MCF 10A (cell line): ENCODE measurements around the gene ZNHIT2. TPM values are rescaled to one million over a fixed set of nuclear protein-coding genes. Genes with fewer than 3 reads are reported as not detected.
A peak's percentile ranks its signal among the peaks of the same experiment; 100 is the strongest.

Experiments
- Bru-seq: library from RNA; stranded (reverse); fragments of 400-500 nt; gene quantifications from one replicate; lab custom pipeline; 2021; lab: Mats Ljungman, UMichigan
- BruChase-seq, 2 experiments: library from RNA; stranded (reverse); fragments of 400-500 nt; gene quantifications; one replicate each; lab custom pipeline; 2021; lab: Mats Ljungman, UMichigan
- BruUV-seq: library from RNA; stranded (reverse); fragments of 400-500 nt; replicated peaks from 2 replicates; lab custom pipeline; 2021; lab: Mats Ljungman, UMichigan
- CTCF ChIA-PET: fragments of 300-600 bp; sonication (Branson Sonifier 250); formaldehyde crosslinking; extraction: SDS; loops from one replicate; lab custom pipeline; 2021; ENCODE audit warnings: antibody characterized with exemption, inconsistent platforms; lab: Yijun Ruan, JAX
- POLR2A ChIA-PET: fragments of 300-600, 350-650 bp; sonication (Branson Sonifier 250); formaldehyde crosslinking; extraction: SDS; loops from one replicate; lab custom pipeline; 2020; ENCODE audit warnings: antibody characterized with exemption, inconsistent platforms; lab: Yijun Ruan, JAX
- DNase-seq: peaks from one replicate; pipeline ENCODE4 v3.0.0-alpha.2; 2018; ENCODE audit not compliant: unreplicated experiment
- H3K27ac Mint-ChIP-seq: one replicate; pipeline ENCODE4 v1.8.0; 2022; ENCODE audit warnings: mild to moderate bottlenecking, low read depth, mixed read lengths; ENCODE audit not compliant: unreplicated experiment
- H3K27me3 Mint-ChIP-seq: one replicate; pipeline ENCODE4 v1.8.0; 2022; ENCODE audit warnings: mixed read lengths; ENCODE audit not compliant: insufficient read depth, unreplicated experiment
- H3K36me3 Mint-ChIP-seq: one replicate; pipeline ENCODE4 v1.8.0; 2022; ENCODE audit warnings: mild to moderate bottlenecking, moderate library complexity, mixed read lengths; ENCODE audit not compliant: insufficient read depth, unreplicated experiment
- H3K4me1 Mint-ChIP-seq: one replicate; pipeline ENCODE4 v1.8.0; 2022; ENCODE audit warnings: mixed read lengths; ENCODE audit not compliant: insufficient read depth, unreplicated experiment
- H3K4me3 Mint-ChIP-seq: one replicate; pipeline ENCODE4 v1.8.0; 2022; ENCODE audit warnings: mild to moderate bottlenecking, moderate library complexity, mixed read lengths; ENCODE audit not compliant: unreplicated experiment
- H3K9me3 Mint-ChIP-seq: one replicate; pipeline ENCODE4 v1.8.0; 2022; ENCODE audit warnings: mixed read lengths; ENCODE audit not compliant: unreplicated experiment
- intact Hi-C: fragments of 100-400 bp; cut with micrococcal nuclease; formaldehyde crosslinking; loops from 2 replicates; pipeline ENCODE4 v1.14.1; 2022
- long read RNA-seq: library from polyadenylated mRNA; stranded (forward); transcript quantifications from one replicate; pipeline ENCODE4 v2.0.0, GENCODE V29; 2022
- total RNA-seq: library from RNA; stranded (reverse); gene quantifications from 2 replicates; pipeline ENCODE4 v1.2.3, GENCODE V29; 2022
- TF ChIP-seq, protein P1 (sequence below): fragments of 200-600 bp; IDR thresholded peaks from one replicate; pipeline ENCODE4 v1.8.0; 2022; ENCODE audit warnings: antibody characterized with exemption, mild to moderate bottlenecking; ENCODE audit not compliant: unreplicated experiment

ZNHIT2 gene
- 22.0 and 23.6 TPM in 2 replicates for total RNA-seq
- percentile 66 among the genes with signal in this experiment for Bru-seq, nascent RNA
- BruChase-seq, experiment 1, labeled RNA remaining after a 6-hour chase = percentile 40 among the genes with signal in this experiment
- percentile 65 among the genes with signal in this experiment for BruChase-seq, experiment 2, labeled RNA remaining after a 2-hour chase
- long read RNA-seq, transcript ZNHIT2-201 (1 exons, 1,306 nt) = major isoform, 70 of 70 reads
- long read RNA-seq, partial matches to known transcripts = 0 of 70 reads
- long read RNA-seq, other reads (novel, unspliced or antisense) = 0 of 70 reads

DNA sequence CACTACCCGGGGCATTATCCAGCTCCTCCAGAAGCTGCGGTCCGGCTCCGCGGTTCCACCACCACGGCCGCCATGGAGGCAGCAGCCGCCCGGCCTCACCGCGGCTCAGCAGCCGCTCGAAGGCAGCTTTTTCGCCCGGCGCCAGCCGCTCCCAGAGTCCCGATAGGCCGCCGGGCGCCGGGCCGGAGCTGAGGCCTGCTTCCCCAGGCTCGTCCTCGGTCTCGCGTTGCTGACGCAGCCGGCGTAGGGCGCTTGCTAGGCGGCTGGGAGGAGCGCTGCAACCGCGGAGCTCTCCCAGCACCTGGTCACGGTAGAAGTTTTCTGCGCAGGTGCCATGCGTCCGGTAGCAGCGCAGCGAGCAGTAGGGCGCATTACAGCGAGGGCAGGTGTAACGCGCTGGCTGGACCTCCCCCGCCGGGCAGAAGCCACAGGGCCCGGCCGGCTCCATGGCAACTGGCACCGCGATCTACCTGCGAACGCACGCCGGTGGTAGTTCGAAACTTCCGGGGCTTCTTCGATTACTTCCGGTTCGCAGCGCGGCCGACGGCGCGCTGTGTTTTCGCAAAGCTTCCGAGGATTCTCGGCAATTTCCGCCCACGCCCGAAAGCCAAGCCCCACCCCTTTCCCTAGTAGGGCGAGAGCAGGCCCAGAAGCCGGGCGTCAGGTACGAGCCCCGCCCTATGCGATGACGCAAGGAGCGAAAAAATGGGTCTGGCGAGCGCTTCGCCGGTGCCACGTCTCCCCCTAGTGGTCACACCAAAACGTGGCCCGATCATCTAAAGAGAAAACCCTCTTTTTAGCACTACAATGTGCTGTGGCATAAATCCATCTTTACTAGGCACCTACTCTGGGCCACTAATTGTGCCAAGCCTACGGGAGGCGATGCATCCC is at the start of gene ZNHIT2:
Gene ZNHIT2, minus strand, starts transcription at position 496 of the 891 bp plus-strand sequence. Its CDS starts 48 bp downstream, at position 448.
- ChIA-PET CTCF (interaction anchor here (0.6 to 2.6 kb wide), 13 partner anchors 12 to 772 kb away, joined by 3 to 12 read pairs (median 3); partner anchors contain the start of gene CDC42BPG), POLR2A (interaction anchor here (0.6 to 8.8 kb wide), 28 partner anchors 9 to 339 kb away, joined by 3 to 122 read pairs (median 5); partner anchors contain the start of genes ARL2, CAPN1, CDC42BPG and CDCA5)
- H3K27ac Mint-ChIP-seq = peak within 1 kb of the TSS; percentile 88
- peaks cover 56% of the 10 kb centered on the region for H3K36me3 Mint-ChIP-seq
- peaks cover 16% of the 10 kb centered on the region for H3K4me1 Mint-ChIP-seq
- no peaks in the 10 kb centered on the region for H3K27me3 Mint-ChIP-seq
- intact Hi-C loops = loop anchor here (1.0 to 10.0 kb wide), 3 partner anchors 103 to 270 kb away; partner anchors contain the start of genes ARL2 and ATG2A
- BruUV-seq = no TSS peak
- H3K4me3 Mint-ChIP-seq = peak within 1 kb of the TSS; percentile 82
- TF ChIP-seq, protein P1, sequence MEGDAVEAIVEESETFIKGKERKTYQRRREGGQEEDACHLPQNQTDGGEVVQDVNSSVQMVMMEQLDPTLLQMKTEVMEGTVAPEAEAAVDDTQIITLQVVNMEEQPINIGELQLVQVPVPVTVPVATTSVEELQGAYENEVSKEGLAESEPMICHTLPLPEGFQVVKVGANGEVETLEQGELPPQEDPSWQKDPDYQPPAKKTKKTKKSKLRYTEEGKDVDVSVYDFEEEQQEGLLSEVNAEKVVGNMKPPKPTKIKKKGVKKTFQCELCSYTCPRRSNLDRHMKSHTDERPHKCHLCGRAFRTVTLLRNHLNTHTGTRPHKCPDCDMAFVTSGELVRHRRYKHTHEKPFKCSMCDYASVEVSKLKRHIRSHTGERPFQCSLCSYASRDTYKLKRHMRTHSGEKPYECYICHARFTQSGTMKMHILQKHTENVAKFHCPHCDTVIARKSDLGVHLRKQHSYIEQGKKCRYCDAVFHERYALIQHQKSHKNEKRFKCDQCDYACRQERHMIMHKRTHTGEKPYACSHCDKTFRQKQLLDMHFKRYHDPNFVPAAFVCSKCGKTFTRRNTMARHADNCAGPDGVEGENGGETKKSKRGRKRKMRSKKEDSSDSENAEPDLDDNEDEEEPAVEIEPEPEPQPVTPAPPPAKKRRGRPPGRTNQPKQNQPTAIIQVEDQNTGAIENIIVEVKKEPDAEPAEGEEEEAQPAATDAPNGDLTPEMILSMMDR = peak; percentile 84
- H3K9me3 Mint-ChIP-seq = no peaks in the 10 kb centered on the region
- DNase-seq = peak; percentile 99

DNA sequence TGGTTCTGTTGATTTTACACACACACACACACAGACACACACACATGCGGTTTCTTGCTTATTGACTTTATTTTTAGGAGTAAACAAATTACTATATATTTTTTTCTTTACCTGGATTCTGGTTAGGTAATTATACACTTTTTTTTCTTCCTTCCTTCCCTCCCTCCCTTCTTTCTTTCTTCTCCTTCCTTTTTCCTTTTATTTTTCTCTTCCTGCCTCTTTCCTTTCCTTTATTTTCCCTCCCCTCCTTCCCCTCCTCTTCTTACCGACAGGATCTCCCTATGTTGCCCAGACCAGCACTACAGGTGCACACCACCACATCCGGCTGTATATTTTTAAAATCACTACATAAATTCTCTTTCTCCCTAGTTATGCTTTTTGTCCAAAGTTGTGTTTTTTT is 49.4 kb upstream of the ZNHIT2 start:
- ChIA-PET CTCF (no interaction called here), POLR2A (interaction anchor here (1.3 to 1.7 kb wide), 2 partner anchors 29 to 32 kb away, joined by 5 read pairs; no protein-coding TSS in a partner anchor)
- intact Hi-C loops = no loop called here
- Mint-ChIP-seq H3K4me1 (no peaks in the 10 kb centered on the region), H3K27me3 (no peaks in the 10 kb centered on the region), H3K27ac (no peak overlapping the region), H3K36me3 (no peaks in the 10 kb centered on the region), H3K9me3 (no peaks in the 10 kb centered on the region), H3K4me3 (no peak overlapping the region)
- TF ChIP-seq, protein P1 = no peak
- BruUV-seq = no TSS peak
- no peak for DNase-seq

DNA sequence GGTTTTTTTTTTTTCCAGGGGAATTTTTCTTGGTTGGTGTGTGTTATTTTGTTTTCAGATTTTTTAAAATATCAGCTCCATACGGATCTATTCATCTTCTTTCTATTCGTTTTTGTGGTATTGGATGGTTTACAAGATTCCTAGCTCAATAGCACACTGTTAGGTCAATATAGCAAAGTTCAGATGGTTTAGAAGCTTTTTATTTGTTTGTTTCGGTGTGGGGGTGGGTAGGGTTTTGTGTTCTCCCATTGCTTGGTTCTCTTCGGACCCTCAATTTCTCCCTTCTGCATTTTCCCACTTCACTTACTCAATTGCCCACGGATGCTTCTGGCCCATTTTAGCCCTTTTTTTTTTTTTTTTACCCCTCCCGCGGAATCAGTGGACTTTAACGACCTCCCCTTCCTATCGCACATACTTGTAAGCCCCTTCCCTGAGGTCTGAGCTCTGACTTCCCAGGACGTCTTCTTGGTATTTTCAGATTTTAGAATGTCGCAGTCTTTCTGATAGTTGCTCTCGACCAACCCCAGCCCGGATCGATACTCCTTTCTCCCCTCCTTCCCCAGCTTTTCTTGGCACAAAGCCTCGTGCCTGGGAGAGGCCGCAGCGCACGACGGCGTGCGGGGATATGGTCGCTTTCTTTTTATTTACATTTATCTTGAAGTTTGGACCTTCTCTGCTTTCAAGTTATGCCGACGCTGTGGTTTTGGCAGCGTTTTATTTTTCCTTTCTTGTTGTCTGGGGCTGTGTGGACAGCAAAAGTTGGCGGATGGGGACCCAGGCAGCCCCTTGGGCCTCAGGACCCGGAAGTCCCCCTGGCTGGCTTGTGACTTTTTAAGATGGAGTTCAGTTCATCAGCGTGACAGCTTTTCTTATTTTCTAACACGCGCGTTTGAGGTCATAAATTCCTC is 48.2 kb upstream of the ZNHIT2 start:
- no peaks in the 10 kb centered on the region for H3K9me3 Mint-ChIP-seq
- H3K4me3 Mint-ChIP-seq = no peak overlapping the region
- no peak overlapping the region for H3K27ac Mint-ChIP-seq
- no peaks in the 10 kb centered on the region for H3K27me3 Mint-ChIP-seq
- POLR2A ChIA-PET = interaction anchor here (0.7 to 1.7 kb wide), 2 partner anchors 26 to 30 kb away, joined by 3 to 5 read pairs; no protein-coding TSS in a partner anchor
- no peaks in the 10 kb centered on the region for H3K4me1 Mint-ChIP-seq
- CTCF ChIA-PET = interaction anchor here (0.7 kb wide), 1 partner anchor 22 kb away, joined by 6 read pairs; no protein-coding TSS in a partner anchor
- DNase-seq = no peak
- no peaks in the 10 kb centered on the region for H3K36me3 Mint-ChIP-seq
- no TSS peak for BruUV-seq
- TF ChIP-seq, protein P1 = no peak
- intact Hi-C loops = no loop called here
